Astrocyte (in vitro differentiated cells and primary cell): ENCODE results near the gene TCF19.

Experiments
- CTCF ChIP-seq: IDR thresholded peaks from 2 replicates; pipeline ENCODE4 v1.5.1; 2011; ENCODE audit warnings: low read depth, mild to moderate bottlenecking, inconsistent platforms, low read length, moderate library complexity; ENCODE audit not compliant: insufficient read depth
- EZH2 ChIP-seq: IDR thresholded peaks from 2 replicates; pipeline ENCODE4 v1.6.1; 2012; ENCODE audit warnings: mild to moderate bottlenecking, low read length, inconsistent platforms; ENCODE audit not compliant: insufficient read depth

GRCh38 chr6:31144296-31144969 is 14.0 kb upstream of the TCF19 start:
- TF ChIP-seq CTCF (no peak), EZH2 (no peak)
